ENCODE measurements around the gene OCA2.
"Not testable (repeated sequence)": the region's sequence is repeated elsewhere in the genome, so short reads cannot be mapped to it uniquely, and the experiment has no call there.

OCA2 gene

GRCh38 chr15:28021281-28022039 lies 77.7 kb downstream of the OCA2 start:
- DNase-seq: peak; percentile 5

- no peak for DNase-seq
These were observed 78.5 kb downstream of the OCA2 start for GRCh38 chr15:28020644-28021043.

GRCh38 chr15:28019594-28020309 lies 79.4 kb downstream of the OCA2 start:
- no peak for DNase-seq

DNA sequence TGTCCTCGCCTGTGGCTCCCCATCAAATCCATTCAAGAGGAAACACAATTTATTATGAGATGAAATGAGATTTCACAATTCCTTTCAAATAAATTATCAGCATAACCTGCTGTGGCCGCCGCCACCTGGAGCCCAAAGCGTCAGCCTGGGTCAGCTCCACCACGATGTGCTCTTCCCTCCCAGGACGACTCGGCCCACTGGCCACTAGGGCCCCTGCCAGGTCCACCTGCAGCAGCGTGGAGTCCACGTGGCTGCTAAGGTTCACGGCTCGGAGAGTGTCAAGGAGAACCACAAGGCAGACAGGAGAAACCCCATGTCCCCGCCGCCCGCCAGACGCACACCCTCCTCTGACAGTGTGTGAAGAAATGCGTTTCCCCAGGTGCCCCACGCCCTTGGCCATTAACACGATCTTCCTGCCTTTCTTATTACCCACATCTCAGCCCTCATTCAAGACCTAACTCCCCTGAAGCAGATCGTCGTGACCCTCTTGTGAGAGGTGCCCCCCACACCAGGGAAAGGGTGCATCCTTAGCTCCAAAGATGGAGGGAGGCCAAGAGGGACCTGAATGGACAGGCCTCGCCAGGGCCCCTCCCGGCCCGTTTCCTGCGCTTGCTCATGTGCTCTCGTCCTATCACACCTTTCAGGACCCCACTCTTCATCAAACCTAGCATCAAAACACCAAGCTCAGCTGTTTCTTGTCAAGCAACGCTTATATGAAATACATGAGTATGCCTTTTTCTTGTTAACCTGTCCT lies 80.6 kb downstream of the OCA2 start:
- DNase-seq: no peak

GRCh38 chr15:28017423-28017924 lies 81.6 kb downstream of the OCA2 start:
- no peak for DNase-seq

GRCh38 chr15:28015855-28016254 lies 83.3 kb downstream of the OCA2 start:
- DNase-seq: no peak

- no peak for DNase-seq
These were observed 84.4 kb downstream of the OCA2 start for GRCh38 chr15:28014623-28015200.

DNA sequence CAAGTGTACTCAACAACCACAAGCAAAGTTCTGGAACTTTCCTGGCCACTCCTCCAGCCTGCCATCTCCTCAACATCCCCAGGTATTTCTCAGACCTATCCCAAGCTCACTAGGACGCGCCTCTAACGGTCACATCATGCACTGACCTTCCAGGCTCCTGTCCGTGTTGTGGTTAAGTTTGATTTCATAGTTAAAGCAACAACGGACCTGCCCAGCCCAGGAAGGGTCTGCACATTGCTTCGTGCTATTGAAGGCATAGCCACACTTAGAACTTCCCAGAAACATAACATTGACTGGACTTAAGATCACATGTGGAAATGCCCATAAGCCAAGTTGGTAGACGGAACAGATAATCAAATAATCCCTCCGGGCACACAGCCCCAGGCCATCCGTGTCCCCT lies 85.1 kb downstream of the OCA2 start:
- DNase-seq: no peak

- DNase-seq: no peak
These were observed 85.6 kb downstream of the OCA2 start for GRCh38 chr15:28013480-28013879.

GRCh38 chr15:28012231-28012630 lies 86.9 kb downstream of the OCA2 start:
- DNase-seq: no peak

- not testable (repeated sequence) for DNase-seq
These were observed 90.9 kb downstream of the OCA2 start for GRCh38 chr15:28008175-28008574.

DNA sequence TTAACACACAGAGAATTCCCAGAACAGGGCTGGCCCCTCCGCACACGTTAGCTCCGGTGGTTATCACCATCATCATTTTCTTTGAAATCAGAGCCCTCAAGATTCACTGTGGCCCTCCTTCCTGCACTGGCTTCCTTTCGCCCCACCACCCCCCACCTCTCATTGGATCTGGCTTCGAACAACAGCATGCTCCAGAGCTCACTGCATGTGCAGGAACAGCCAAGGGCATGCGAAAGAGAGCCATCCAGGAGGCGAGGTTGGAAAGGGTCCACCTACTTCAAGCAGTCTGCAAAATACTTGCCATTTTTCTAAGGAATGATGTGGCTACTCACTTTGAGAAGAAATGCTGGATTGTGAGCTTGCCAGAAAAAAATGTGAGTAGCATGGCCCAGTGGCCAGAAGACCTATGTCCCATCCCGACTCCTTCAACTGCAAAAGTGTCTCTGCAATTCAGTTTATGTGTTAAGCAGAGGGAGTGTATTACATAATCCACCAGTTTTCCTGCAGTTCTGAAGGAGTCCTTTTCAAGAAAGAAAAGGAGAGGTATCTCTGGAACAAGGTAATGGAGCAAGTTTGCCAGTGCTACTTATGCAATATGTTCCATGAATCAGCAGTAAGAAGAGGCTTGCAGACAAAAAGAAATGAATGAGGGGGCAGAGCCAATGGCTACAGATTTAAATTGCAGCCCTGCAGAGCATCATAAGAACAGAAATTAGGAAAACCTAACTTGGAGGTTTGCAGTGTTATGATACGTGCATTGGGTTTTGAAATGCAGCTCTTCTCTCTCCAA lies 92.8 kb downstream of the OCA2 start:
- no peak for DNase-seq

GRCh38 chr15:28005004-28005527 lies 94.0 kb downstream of the OCA2 start:
- no peak for DNase-seq

DNA sequence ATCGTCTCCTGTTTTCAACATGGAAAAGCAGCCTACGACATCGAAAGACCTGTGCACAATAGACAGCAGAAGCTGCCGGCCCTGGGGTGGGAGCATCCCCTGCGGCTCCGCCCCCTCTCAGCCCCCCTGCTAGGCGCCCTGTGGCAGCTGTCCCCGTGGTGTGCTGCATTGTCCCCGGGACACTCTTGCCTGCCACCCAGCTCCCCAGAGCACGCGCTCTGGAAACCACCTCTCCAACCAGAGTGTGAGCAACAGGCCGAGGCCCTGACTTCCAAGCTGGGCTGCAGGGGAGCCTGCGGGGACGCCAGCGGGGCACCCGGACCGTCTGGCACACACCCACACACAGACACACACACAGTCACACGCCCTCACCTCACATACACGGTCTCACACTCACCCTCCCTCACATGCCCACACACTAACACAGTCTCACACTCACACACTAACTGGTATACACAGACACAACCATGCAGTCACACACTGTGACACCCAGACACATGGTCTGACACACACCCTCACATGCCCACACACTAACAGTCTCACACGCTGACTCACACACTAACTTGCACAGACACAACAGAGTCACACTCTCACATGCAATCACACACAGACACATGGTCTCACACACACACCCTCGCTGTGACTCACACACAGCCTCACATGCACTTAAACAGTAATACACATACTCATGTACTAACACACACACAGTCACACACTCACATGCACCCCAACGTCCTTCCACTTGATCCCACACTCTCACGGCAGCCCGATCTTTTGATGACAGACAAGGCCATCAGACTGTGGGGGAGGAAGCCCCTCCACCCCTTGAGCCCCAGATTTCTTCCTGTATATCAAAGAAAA lies 94.7 kb downstream of the OCA2 start:
- no peak for DNase-seq

- no peak for DNase-seq
These were observed 95.6 kb downstream of the OCA2 start for GRCh38 chr15:28003302-28004037.

DNA sequence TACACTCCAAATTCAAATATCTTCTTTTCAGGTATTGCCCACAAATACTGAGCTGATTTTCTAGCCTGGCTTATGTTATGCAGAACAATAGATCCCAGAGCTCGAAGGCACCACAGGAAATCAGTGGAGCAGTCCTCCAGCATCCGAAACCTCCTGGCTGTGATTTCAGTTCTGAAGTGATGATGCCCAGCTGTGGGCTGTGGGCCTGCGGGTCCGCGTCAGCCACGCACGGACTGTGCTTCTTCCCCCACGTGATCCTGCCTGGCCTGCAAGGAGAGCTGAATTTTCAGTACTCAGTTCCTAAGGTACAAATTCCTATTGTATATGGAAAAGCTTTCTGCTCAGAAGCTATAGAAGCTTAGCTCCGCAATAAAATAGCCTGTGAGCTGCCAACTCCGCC lies 96.2 kb downstream of the OCA2 start:
- no peak for DNase-seq

GRCh38 chr15:28002136-28002861 lies 96.8 kb downstream of the OCA2 start:
- no peak for DNase-seq

- DNase-seq: no peak
These were observed 97.5 kb downstream of the OCA2 start for GRCh38 chr15:28001641-28002040.

- no peak for DNase-seq
These were observed 104.9 kb downstream of the OCA2 start for GRCh38 chr15:27993996-27994780.
